Caco-2 (cell line): ENCODE measurements around the gene UNC50. TPM values are rescaled to one million over a fixed set of nuclear protein-coding genes. Genes with fewer than 3 reads are reported as not detected.

ENCODE experiments used
- BruUV-seq: library from RNA; stranded (reverse); fragments of 400-500 nt; replicated peaks from 2 replicates; lab custom pipeline; 2021; lab: Mats Ljungman, UMichigan
- CTCF ChIA-PET: fragments of 300-600 bp; sonication (Branson Sonifier 250); formaldehyde crosslinking; loops from one replicate; lab custom pipeline; 2022; ENCODE audit warnings: antibody characterized with exemption; lab: Charles Lee
- POLR2A ChIA-PET: fragments of 300-600 bp; sonication (Branson Sonifier 250); formaldehyde crosslinking; loops from one replicate; lab custom pipeline; 2022; ENCODE audit warnings: antibody characterized with exemption; lab: Charles Lee
- DNase-seq, 2 experiments: peaks; one replicate each; pipeline versions ENCODE4 v3.0.0 to v3.0.0-alpha.2; 2020 to 2022
- H3K27me3 ChIP-seq: replicated peaks from 2 replicates; pipeline ENCODE4 v1.6.0; 2011; ENCODE audit warnings: low read length; ENCODE audit not compliant: control insufficient read depth, insufficient read depth
- H3K36me3 ChIP-seq: 2 replicates; pipeline ENCODE4 v1.5.1; 2011; ENCODE audit warnings: low read length; ENCODE audit not compliant: control insufficient read depth, insufficient read depth
- H3K4me1 ChIP-seq: fragments of 250-450 bp; sonication (Bioruptor Pico); 2 replicates; pipeline ENCODE4 v1.5.1; 2020; ENCODE audit warnings: mild to moderate bottlenecking
- H3K4me3 ChIP-seq: 2 replicates; pipeline ENCODE4 v1.5.1; 2011; ENCODE audit warnings: low read depth, mild to moderate bottlenecking, control low read depth, low read length
- H3K9me3 ChIP-seq: fragments of 250-450 bp; sonication (Bioruptor Pico); 2 replicates; pipeline ENCODE4 v1.5.1; 2020; ENCODE audit warnings: mild to moderate bottlenecking, moderate library complexity
- H3K27ac Mint-ChIP-seq: one replicate; pipeline ENCODE4 v1.8.0; 2022; ENCODE audit warnings: mixed read lengths; ENCODE audit not compliant: unreplicated experiment
- H3K27me3 Mint-ChIP-seq: one replicate; pipeline ENCODE4 v1.8.0; 2022; ENCODE audit warnings: mixed read lengths; ENCODE audit not compliant: insufficient read depth, unreplicated experiment
- H3K36me3 Mint-ChIP-seq: one replicate; pipeline ENCODE4 v1.8.0; 2022; ENCODE audit warnings: mild to moderate bottlenecking, mixed read lengths; ENCODE audit not compliant: insufficient read depth, unreplicated experiment
- H3K4me1 Mint-ChIP-seq: one replicate; pipeline ENCODE4 v1.8.0; 2022; ENCODE audit warnings: low read depth, mixed read lengths; ENCODE audit not compliant: unreplicated experiment
- H3K4me3 Mint-ChIP-seq: one replicate; pipeline ENCODE4 v1.8.0; 2022; ENCODE audit warnings: mild to moderate bottlenecking, moderate library complexity, mixed read lengths; ENCODE audit not compliant: unreplicated experiment
- H3K9me3 Mint-ChIP-seq: one replicate; pipeline ENCODE4 v1.8.0; 2022; ENCODE audit warnings: mixed read lengths; ENCODE audit not compliant: unreplicated experiment
- intact Hi-C: fragments of 100-400 bp; cut with micrococcal nuclease; formaldehyde crosslinking; loops from one replicate; pipeline ENCODE4 v1.10.0; 2022; ENCODE audit not compliant: unreplicated experiment
- total RNA-seq: library from RNA; stranded (reverse); gene quantifications from 2 replicates; pipeline ENCODE4 v1.2.3, GENCODE V29; 2022
- TF ChIP-seq, protein P1 (sequence below), 2 experiments: fragments of 200-600 bp in 1 of 2; IDR thresholded peaks; 1 replicate in 1 of 2; 2 replicates in 1 of 2; pipeline versions ENCODE4 v1.5.1 to v1.8.0; 2011 to 2022; ENCODE audit warnings: antibody characterized with exemption in 1 of 2, control low read depth in 1 of 2, inconsistent platforms in 1 of 2, low read depth in 1 of 2, low read length in 1 of 2, mild to moderate bottlenecking in 1 of 2, moderate library complexity in 1 of 2; ENCODE audit not compliant: insufficient read depth in 1 of 2, severe bottlenecking in 1 of 2, unreplicated experiment in 1 of 2

UNC50 gene
- total RNA-seq, 1 experiment from 2014 or later, result 40.0 TPM

DNA sequence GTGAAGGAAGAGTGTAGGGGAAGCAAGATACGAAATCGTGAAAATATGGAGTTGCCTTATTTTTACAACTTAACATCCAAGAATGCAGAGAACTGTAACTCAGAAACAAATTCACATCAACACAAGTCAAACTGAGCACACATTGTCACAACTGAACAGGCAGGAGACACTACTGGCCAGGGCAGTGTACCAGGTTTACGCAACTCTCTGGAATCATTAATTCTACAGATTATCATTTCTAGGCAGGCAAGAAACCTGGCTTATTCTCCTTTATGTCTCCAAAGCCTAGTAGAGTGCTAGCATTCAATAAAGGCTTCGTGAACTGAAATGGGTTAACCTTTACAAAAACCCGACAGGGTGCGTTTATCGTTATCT is 661 bp upstream of the UNC50 start:
- no peaks in the 10 kb centered on the region for H3K27me3 ChIP-seq
- CTCF ChIA-PET, result no interaction called here
- Mint-ChIP-seq H3K4me3 (peak overlapping the region; percentile 86), H3K9me3 (no peaks in the 10 kb centered on the region), H3K27me3 (no peaks in the 10 kb centered on the region), H3K4me1 (peaks cover 22% of the 10 kb centered on the region), H3K36me3 (peaks cover 31% of the 10 kb centered on the region), H3K27ac (peak overlapping the region; percentile 82)
- BruUV-seq, result TSS peak; percentile 58
- no peaks in the 10 kb centered on the region for H3K36me3 ChIP-seq
- H3K4me1 ChIP-seq, result peaks cover 5% of the 10 kb centered on the region
- H3K4me3 ChIP-seq, result peak overlapping the region; percentile 78
- H3K9me3 ChIP-seq, result no peaks in the 10 kb centered on the region
- TF ChIP-seq, protein P1, sequence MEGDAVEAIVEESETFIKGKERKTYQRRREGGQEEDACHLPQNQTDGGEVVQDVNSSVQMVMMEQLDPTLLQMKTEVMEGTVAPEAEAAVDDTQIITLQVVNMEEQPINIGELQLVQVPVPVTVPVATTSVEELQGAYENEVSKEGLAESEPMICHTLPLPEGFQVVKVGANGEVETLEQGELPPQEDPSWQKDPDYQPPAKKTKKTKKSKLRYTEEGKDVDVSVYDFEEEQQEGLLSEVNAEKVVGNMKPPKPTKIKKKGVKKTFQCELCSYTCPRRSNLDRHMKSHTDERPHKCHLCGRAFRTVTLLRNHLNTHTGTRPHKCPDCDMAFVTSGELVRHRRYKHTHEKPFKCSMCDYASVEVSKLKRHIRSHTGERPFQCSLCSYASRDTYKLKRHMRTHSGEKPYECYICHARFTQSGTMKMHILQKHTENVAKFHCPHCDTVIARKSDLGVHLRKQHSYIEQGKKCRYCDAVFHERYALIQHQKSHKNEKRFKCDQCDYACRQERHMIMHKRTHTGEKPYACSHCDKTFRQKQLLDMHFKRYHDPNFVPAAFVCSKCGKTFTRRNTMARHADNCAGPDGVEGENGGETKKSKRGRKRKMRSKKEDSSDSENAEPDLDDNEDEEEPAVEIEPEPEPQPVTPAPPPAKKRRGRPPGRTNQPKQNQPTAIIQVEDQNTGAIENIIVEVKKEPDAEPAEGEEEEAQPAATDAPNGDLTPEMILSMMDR (IDR thresholded peaks at IDR 0.05; ENCODE audit: insufficient read depth in 1 of 2, low read depth in 1 of 2, low read length in 1 of 2, severe bottlenecking in 1 of 2, unreplicated experiment in 1 of 2), result no peak
- POLR2A ChIA-PET, result no interaction called here
- DNase-seq, result no peak
- intact Hi-C loops, result loop anchor here (2.0 kb wide), 1 partner anchor 195 kb away; no protein-coding TSS in a partner anchor

DNA sequence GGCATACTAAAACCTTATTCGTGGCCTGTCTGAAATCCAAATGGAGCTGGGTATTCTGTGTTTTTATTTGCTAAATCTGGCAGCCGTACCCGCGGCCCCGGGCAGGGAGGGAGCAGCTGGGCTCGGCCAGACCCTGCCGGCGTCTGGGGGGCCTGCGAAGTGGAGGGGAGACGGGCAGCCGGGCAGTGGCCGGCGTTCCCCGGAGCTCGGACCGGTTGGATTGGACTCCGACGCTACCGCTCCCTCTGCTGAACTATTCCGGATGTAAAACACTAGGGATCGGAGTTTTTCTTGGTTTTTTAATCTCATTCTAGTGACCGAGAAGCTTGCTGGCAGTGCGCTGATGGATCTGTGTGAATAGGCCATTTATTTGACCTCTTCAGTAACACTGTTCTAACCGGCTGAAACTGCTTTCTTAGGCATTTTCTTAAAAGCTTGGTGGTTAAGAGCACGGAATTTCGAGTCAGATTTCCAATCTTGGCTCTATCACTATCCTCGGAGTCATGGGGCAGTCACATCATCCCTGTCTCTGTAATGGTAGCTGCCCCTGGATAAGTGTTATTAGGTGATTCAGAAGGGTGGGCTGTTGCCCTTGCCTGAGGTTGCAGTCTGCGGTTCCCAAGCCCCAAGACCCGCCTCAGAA is 694 bp downstream of the UNC50 start:
- Mint-ChIP-seq H3K36me3 (peaks cover 31% of the 10 kb centered on the region), H3K27ac (peak overlapping the region; percentile 82), H3K4me1 (peaks cover 22% of the 10 kb centered on the region), H3K27me3 (no peaks in the 10 kb centered on the region), H3K4me3 (peak overlapping the region; percentile 86), H3K9me3 (no peaks in the 10 kb centered on the region)
- Histone ChIP-seq H3K9me3 (no peaks in the 10 kb centered on the region), H3K4me3 (peak overlapping the region; percentile 78), H3K4me1 (peaks cover 5% of the 10 kb centered on the region), H3K27me3 (no peaks in the 10 kb centered on the region), H3K36me3 (no peaks in the 10 kb centered on the region)
- TF ChIP-seq, protein P1 (IDR thresholded peaks at IDR 0.05; ENCODE audit: insufficient read depth in 1 of 2, low read depth in 1 of 2, low read length in 1 of 2, severe bottlenecking in 1 of 2, unreplicated experiment in 1 of 2), result no peak
- BruUV-seq, result TSS peak; percentile 38
- POLR2A ChIA-PET, result interaction anchor here (0.5 to 0.7 kb wide), 3 partner anchors 89 to 212 kb away, joined by 3 read pairs; no protein-coding TSS in a partner anchor
- CTCF ChIA-PET, result interaction anchor here (1.0 to 1.2 kb wide), 2 partner anchors 40 to 125 kb away, joined by 4 read pairs; no protein-coding TSS in a partner anchor
- peak in 1 of 2 experiments; percentile 35 for DNase-seq
- intact Hi-C loops, result loop anchor here (2.0 kb wide), 1 partner anchor 196 kb away; no protein-coding TSS in a partner anchor

DNA sequence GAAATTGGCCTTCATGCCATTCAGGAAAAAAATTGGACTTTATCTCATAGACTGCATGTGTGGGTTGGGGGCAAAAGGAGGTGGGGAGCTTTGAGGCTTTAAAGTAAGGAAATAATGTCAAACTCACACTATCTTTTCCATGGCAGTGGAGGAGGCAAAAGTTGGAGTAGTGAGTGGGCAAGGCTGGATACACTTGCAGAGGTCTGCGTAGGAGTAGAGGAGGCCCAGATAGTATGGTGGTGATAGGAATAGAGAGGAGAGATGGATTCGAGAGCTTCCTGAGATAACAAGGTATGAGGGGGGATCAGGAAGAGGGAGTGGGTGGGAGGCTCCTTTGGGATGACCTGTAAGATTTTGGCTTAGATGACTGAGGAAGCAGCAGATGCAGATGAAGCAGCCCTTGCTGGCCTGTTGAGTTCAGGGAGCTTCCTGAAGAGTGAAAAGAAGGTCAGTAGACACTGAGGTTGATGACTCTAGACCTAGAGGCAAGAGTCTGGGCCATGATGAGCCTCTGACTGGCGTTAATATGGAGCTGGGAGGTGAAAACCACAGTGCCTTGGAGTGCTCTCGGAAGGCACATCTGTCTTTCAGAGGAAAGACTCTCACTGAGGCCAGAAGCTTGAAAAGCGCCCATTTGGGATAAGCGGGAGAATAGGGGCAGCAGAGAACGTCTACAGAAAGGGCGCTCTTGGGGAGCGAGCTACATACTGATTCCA is 5.8 kb downstream of the UNC50 start:
- TF ChIP-seq, protein P1 (IDR thresholded peaks at IDR 0.05; ENCODE audit: insufficient read depth in 1 of 2, low read depth in 1 of 2, low read length in 1 of 2, severe bottlenecking in 1 of 2, unreplicated experiment in 1 of 2), result no peak
- intact Hi-C loops, result no loop called here

More for the DNA sequence above, 5.8 kb downstream of the UNC50 start:
- H3K27ac Mint-ChIP-seq, result no peak overlapping the region
- H3K27me3 Mint-ChIP-seq, result no peaks in the 10 kb centered on the region
- no peak for DNase-seq
- H3K4me3 Mint-ChIP-seq, result no peak overlapping the region
- ChIA-PET POLR2A (no interaction called here), CTCF (no interaction called here)
- no peaks in the 10 kb centered on the region for H3K9me3 Mint-ChIP-seq
- Histone ChIP-seq H3K4me3 (no peak overlapping the region), H3K9me3 (no peaks in the 10 kb centered on the region), H3K27me3 (no peaks in the 10 kb centered on the region), H3K36me3 (0 out of 2 replicates have a peak, but pooled peaks cover 1% of the 10 kb centered on the region), H3K4me1 (peaks cover 5% of the 10 kb centered on the region)
- no TSS peak for BruUV-seq
- H3K36me3 Mint-ChIP-seq, result peaks cover 57% of the 10 kb centered on the region
- H3K4me1 Mint-ChIP-seq, result peaks cover 14% of the 10 kb centered on the region
